Smooth muscle cell (in vitro differentiated cells): ENCODE measurements around the gene EIF3D. TPM values are rescaled to one million over a fixed set of nuclear protein-coding genes. Genes with fewer than 3 reads are reported as not detected.
"Not testable (repeated sequence)": the region's sequence is repeated elsewhere in the genome, so short reads cannot be mapped to it uniquely, and the experiment has no call there.

Experiments
- DNase-seq: peaks from one replicate; lab custom pipeline; 2025; ENCODE audit not compliant: unreplicated experiment; lab: John Stamatoyannopoulos, UW
- H2AFZ ChIP-seq: fragments of 200-600 bp; sonication (generic); 2 replicates; pipeline ENCODE4 v1.6.0; 2016; ENCODE audit warnings: antibody characterized with exemption, low read depth, mild to moderate bottlenecking
- H3F3A ChIP-seq: fragments of 200-600 bp; sonication (generic); 2 replicates; pipeline ENCODE4 v1.6.0; 2017; ENCODE audit warnings: antibody characterized with exemption, low read depth
- H3K27ac ChIP-seq: fragments of 200-600 bp; sonication (generic); 2 replicates; pipeline ENCODE4 v1.5.1; 2016; ENCODE audit warnings: low read depth, mild to moderate bottlenecking
- H3K27me3 ChIP-seq: fragments of 200-600 bp; sonication (generic); 2 replicates; pipeline ENCODE4 v1.6.1; 2016; ENCODE audit warnings: low read depth, mild to moderate bottlenecking
- H3K36me3 ChIP-seq: fragments of 200-600 bp; sonication (generic); 2 replicates; pipeline ENCODE4 v1.5.1; 2016; ENCODE audit warnings: low read depth
- H3K4me1 ChIP-seq: fragments of 200-600 bp; sonication (generic); 2 replicates; pipeline ENCODE4 v1.5.1; 2016; ENCODE audit warnings: low read depth
- H3K4me2 ChIP-seq: fragments of 200-600 bp; sonication (generic); 2 replicates; pipeline ENCODE4 v1.6.0; 2016; ENCODE audit warnings: mild to moderate bottlenecking
- H3K4me3 ChIP-seq: fragments of 200-600 bp; sonication (generic); 2 replicates; pipeline ENCODE4 v1.5.1; 2016; ENCODE audit warnings: mild to moderate bottlenecking
- H3K79me2 ChIP-seq: fragments of 200-600 bp; sonication (generic); 2 replicates; pipeline ENCODE4 v1.6.0; 2016; ENCODE audit warnings: low read depth, mild to moderate bottlenecking
- H3K9ac ChIP-seq: fragments of 200-600 bp; sonication (generic); 2 replicates; pipeline ENCODE4 v1.6.0; 2016; ENCODE audit warnings: low read depth
- H3K9me3 ChIP-seq: fragments of 200-600 bp; sonication (generic); replicated peaks from 2 replicates; pipeline ENCODE4 v1.5.1; 2016; ENCODE audit warnings: low read depth
- H4K20me1 ChIP-seq: fragments of 200-600 bp; sonication (generic); 2 replicates; pipeline ENCODE4 v1.6.0; 2016; ENCODE audit warnings: low read depth
- WGBS: methylation state at CpG from one replicate; pipeline ENCODE4 v1.1.7; 2016; ENCODE audit warnings: low lambda C conversion rate; 5-methylcytosine and 5-hydroxymethylcytosine counted together
- polyA plus RNA-seq: library from polyadenylated mRNA; unstranded; fragments of >200 nt; fragmentation: Nextera tagmentation; extraction: Ambion mirVana; gene quantifications from 2 replicates; pipeline ENCODE4 v1.2.1, GENCODE V29; 2016
- total RNA-seq: library from RNA; depleted of rRNA; stranded (reverse); fragments of >200 nt; gene quantifications from 2 replicates; pipeline ENCODE4 v1.2.3, GENCODE V29; 2014
- TF ChIP-seq, protein P1 (sequence below): fragments of 200-600 bp; sonication (generic); IDR thresholded peaks from 2 replicates; pipeline ENCODE4 v1.5.1; 2017; ENCODE audit warnings: borderline replicate concordance, mild to moderate bottlenecking, antibody characterized with exemption; ENCODE audit not compliant: insufficient read depth, poor library complexity, severe bottlenecking

EIF3D gene
- total and polyA plus RNA-seq, 2 experiments from 2014 or later: 82.7 to 258 TPM

DNA sequence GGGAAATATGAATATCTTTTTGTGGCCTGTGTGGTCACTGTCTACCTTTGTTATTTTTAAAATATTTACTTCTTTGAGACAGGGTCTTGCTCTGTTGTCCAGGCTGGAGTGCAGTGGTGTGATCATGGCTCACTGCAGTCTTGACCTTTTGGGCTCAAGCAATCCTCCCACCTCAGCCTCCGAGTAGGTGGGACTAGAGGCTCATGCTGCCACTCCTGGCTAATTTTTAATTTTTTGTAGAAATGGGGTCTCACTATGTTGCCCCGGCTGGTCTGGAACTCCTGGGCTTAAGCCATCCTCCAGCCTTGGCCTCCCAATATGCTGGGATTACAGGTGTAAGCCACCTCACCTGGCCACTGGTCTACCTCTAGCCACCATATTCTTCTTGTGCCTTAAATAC, 3.5 kb upstream of the EIF3D start:
- no peak overlapping the region for H3K4me2 ChIP-seq
- H3F3A ChIP-seq: no peaks in the 10 kb centered on the region
- no peaks in the 10 kb centered on the region for H3K27me3 ChIP-seq
- peaks cover 12% of the 10 kb centered on the region for H3K4me1 ChIP-seq
- no peak overlapping the region for H3K4me3 ChIP-seq
- TF ChIP-seq, protein P1, sequence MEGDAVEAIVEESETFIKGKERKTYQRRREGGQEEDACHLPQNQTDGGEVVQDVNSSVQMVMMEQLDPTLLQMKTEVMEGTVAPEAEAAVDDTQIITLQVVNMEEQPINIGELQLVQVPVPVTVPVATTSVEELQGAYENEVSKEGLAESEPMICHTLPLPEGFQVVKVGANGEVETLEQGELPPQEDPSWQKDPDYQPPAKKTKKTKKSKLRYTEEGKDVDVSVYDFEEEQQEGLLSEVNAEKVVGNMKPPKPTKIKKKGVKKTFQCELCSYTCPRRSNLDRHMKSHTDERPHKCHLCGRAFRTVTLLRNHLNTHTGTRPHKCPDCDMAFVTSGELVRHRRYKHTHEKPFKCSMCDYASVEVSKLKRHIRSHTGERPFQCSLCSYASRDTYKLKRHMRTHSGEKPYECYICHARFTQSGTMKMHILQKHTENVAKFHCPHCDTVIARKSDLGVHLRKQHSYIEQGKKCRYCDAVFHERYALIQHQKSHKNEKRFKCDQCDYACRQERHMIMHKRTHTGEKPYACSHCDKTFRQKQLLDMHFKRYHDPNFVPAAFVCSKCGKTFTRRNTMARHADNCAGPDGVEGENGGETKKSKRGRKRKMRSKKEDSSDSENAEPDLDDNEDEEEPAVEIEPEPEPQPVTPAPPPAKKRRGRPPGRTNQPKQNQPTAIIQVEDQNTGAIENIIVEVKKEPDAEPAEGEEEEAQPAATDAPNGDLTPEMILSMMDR: no peak
- no peaks in the 10 kb centered on the region for H3K36me3 ChIP-seq
- no peak overlapping the region for H3K9ac ChIP-seq
- peaks cover 12% of the 10 kb centered on the region for H3K79me2 ChIP-seq
- no peak overlapping the region for H2AFZ ChIP-seq
- no peaks in the 10 kb centered on the region for H3K9me3 ChIP-seq
- DNase-seq: no peak
- peaks cover 7% of the 10 kb centered on the region for H4K20me1 ChIP-seq
- 45% methylated on average over 2 of the region's 2 CpGs for WGBS
- H3K27ac ChIP-seq: no peak overlapping the region

DNA sequence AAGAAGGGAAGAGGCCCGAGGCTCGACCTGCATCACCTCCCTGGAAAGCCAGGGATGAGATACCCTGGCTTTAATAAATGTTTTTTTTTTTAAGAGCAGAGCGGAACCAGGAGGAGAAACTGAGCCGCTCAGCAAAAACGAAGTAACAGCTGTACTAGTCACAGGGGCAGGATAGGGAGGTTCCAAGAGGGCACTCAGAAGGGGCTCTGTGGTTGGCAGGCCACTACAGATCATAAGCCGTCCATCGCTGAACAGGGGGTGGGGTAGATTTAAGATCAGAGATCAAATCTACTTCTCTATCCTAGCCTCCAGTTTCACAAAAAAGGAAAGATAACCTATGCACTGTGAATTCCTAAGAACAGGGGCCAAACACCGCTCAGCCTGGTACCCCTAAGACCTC, 625 bp downstream of the EIF3D start:
- 11% methylated on average over 8 of the region's 8 CpGs for WGBS
- peaks cover 15% of the 10 kb centered on the region for H3K4me1 ChIP-seq
- H3K27ac ChIP-seq: peak overlapping the region; percentile 82
- no peaks in the 10 kb centered on the region for H3K9me3 ChIP-seq
- H3K4me2 ChIP-seq: peak overlapping the region; percentile 88
- no peaks in the 10 kb centered on the region for H3F3A ChIP-seq
- no peak for DNase-seq
- peaks cover 9% of the 10 kb centered on the region for H3K36me3 ChIP-seq
- peaks cover 30% of the 10 kb centered on the region for H4K20me1 ChIP-seq
- no peak overlapping the region for H2AFZ ChIP-seq
- TF ChIP-seq, protein P1: no peak
- H3K79me2 ChIP-seq: peaks cover 29% of the 10 kb centered on the region
- peak overlapping the region; percentile 84 for H3K9ac ChIP-seq
- peak overlapping the region; percentile 61 for H3K4me3 ChIP-seq
- no peaks in the 10 kb centered on the region for H3K27me3 ChIP-seq

DNA sequence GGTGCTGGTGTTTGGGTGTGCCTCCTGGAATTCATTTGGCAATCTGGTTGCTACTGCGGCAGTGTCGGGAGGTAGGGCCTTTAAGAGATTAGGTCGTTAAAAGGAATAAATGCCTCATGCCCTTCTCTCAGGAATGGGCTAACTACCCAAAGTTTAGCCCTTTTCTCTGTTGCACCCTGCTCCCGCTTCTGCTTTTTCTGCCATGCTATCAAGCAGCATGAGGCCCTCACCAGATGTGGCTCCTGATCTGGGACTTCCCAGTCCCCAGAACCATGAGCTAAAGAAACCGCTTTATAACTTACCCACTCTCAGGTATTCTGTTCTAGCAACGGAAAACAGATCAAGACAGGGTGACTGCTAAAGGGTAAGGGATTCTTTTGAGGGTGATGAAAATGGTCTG, 6.3 kb downstream of the EIF3D start:
- 97% methylated on average over 6 of the region's 6 CpGs for WGBS
- no peak for DNase-seq
- TF ChIP-seq, protein P1: no peak
- H3K4me1 ChIP-seq: peaks cover 5% of the 10 kb centered on the region
- no peak overlapping the region for H2AFZ ChIP-seq
- no peak overlapping the region for H3K27ac ChIP-seq
- H3K9ac ChIP-seq: no peak overlapping the region
- H3K36me3 ChIP-seq: peaks cover 45% of the 10 kb centered on the region
- peaks cover 18% of the 10 kb centered on the region for H3K79me2 ChIP-seq
- H3K4me2 ChIP-seq: no peak overlapping the region
- no peaks in the 10 kb centered on the region for H3K9me3 ChIP-seq
- H4K20me1 ChIP-seq: peaks cover 31% of the 10 kb centered on the region
- H3K4me3 ChIP-seq: no peak overlapping the region
- no peaks in the 10 kb centered on the region for H3K27me3 ChIP-seq
- no peaks in the 10 kb centered on the region for H3F3A ChIP-seq

DNA sequence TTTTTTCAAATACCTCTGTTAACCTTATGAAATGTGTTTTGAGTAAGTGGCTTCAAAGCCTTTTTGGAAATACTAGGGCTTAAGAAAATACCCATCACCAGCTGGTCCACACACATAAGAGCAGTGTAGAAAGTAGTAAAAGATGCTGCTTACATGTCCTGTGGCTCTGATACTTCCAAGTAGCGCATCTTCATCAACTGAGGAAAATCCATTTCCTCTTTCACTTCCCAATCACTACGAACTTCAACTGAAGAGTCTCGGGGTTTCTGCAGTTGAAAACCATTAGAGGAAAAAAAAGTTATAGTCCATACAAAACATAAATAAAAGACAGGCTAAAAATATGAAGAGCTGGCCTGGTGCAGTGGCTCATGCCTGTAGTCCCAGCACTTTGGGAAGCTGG, 8.5 kb downstream of the EIF3D start:
- Histone ChIP-seq H3K4me2 (no peak overlapping the region), H3K4me3 (no peak overlapping the region), H3F3A (no peaks in the 10 kb centered on the region), H3K9me3 (no peaks in the 10 kb centered on the region), H2AFZ (no peak overlapping the region), H3K27ac (no peak overlapping the region), H3K79me2 (no peaks in the 10 kb centered on the region), H4K20me1 (peaks cover 16% of the 10 kb centered on the region), H3K4me1 (no peaks in the 10 kb centered on the region), H3K36me3 (peaks cover 61% of the 10 kb centered on the region), H3K9ac (no peak overlapping the region), H3K27me3 (no peaks in the 10 kb centered on the region)
- TF ChIP-seq, protein P1: no peak
- WGBS: 95% methylated on average over 3 of the region's 3 CpGs
- DNase-seq: no peak

DNA sequence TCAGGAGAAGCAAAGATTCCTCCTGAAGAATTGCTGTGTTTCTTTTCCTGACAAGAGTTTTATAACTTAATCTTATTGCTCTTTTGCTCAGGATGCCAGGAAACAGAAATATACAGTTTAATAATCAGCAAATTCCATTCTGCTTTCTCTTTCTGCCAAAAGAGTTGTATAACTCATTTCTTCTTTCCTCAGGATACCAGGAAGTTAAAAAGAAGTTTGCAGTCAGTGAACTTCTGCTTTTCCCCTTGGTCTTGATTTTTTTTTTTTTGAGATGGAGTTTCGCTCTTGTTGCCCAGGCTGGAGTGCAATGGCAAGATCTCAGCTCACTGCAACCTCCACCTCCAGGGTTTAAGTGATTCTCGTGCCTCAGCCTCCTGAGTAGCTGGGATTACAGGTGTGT, 9.1 kb downstream of the EIF3D start:
- not testable (repeated sequence) for H3K9me3 ChIP-seq, H3K79me2 ChIP-seq, H3K4me1 ChIP-seq, DNase-seq, H3K4me2 ChIP-seq, H3F3A ChIP-seq, H3K9ac ChIP-seq, H3K27me3 ChIP-seq, H3K4me3 ChIP-seq, H3K27ac ChIP-seq, H2AFZ ChIP-seq
- WGBS: 100% methylated on average over 2 of the region's 2 CpGs
- H4K20me1 ChIP-seq: peaks cover 15% of the 10 kb centered on the region
- peaks cover 65% of the 10 kb centered on the region for H3K36me3 ChIP-seq
